Osteoblast (primary cell): ENCODE measurements around the gene IFT25. TPM values are rescaled to one million over a fixed set of nuclear protein-coding genes. Genes with fewer than 3 reads are reported as not detected.

ENCODE experiments used
- DNase-seq: peaks from one replicate; pipeline ENCODE4 v3.0.0; 2011; ENCODE audit warnings: low spot score, mixed read lengths; ENCODE audit not compliant: insufficient read length; ENCODE audit errors: missing footprints
- H2AFZ ChIP-seq: 2 replicates; pipeline ENCODE4 v1.6.0; 2011; ENCODE audit warnings: mild to moderate bottlenecking, low read length
- H3K27ac ChIP-seq: 2 replicates; pipeline ENCODE4 v1.5.1; 2011; ENCODE audit warnings: mild to moderate bottlenecking, low read depth, low read length, moderate library complexity
- H3K27me3 ChIP-seq: 2 replicates; pipeline ENCODE4 v1.6.0; 2012; ENCODE audit warnings: mild to moderate bottlenecking, control low read depth, inconsistent platforms, low read length, moderate library complexity; ENCODE audit not compliant: insufficient read depth
- H3K36me3 ChIP-seq: 2 replicates; pipeline ENCODE4 v1.5.1; 2011; ENCODE audit warnings: mild to moderate bottlenecking, low read length, control low read depth, moderate library complexity; ENCODE audit not compliant: insufficient read depth
- H3K4me1 ChIP-seq: 2 replicates; pipeline ENCODE4 v1.5.1; 2011; ENCODE audit warnings: mild to moderate bottlenecking, low read length, control low read depth, moderate library complexity; ENCODE audit not compliant: insufficient read depth
- H3K4me2 ChIP-seq: 2 replicates; pipeline ENCODE4 v1.6.0; 2011; ENCODE audit warnings: mild to moderate bottlenecking, low read length; ENCODE audit not compliant: insufficient read depth
- H3K4me3 ChIP-seq: fragments of 200-600 bp; sonication (generic); 3 replicates; pipeline ENCODE4 v1.5.1; 2012; ENCODE audit warnings: mild to moderate bottlenecking, low read length, inconsistent platforms; ENCODE audit not compliant: insufficient read depth
- H3K79me2 ChIP-seq: 2 replicates; pipeline ENCODE4 v1.6.0; 2012; ENCODE audit warnings: mild to moderate bottlenecking, low read length, control low read depth, inconsistent platforms; ENCODE audit not compliant: insufficient read depth
- H3K9me3 ChIP-seq: 2 replicates; pipeline ENCODE4 v1.5.1; 2011; ENCODE audit warnings: low read depth, low read length, control low read depth
- H4K20me1 ChIP-seq: 2 replicates; pipeline ENCODE4 v1.6.0; 2012; ENCODE audit warnings: mild to moderate bottlenecking, low read length, control low read depth; ENCODE audit not compliant: insufficient read depth
- total RNA-seq: library from RNA; depleted of rRNA; stranded (reverse); fragments of >200 nt; gene quantifications from 2 replicates; pipeline ENCODE4 v1.2.3, GENCODE V29; 2012
- TF ChIP-seq, protein P1 (sequence below): IDR thresholded peaks from 2 replicates; pipeline ENCODE4 v1.5.1; 2011; ENCODE audit warnings: mild to moderate bottlenecking, low read depth, low read length, moderate library complexity; ENCODE audit errors: extremely low read depth

The IFT25 gene
- total RNA-seq, 1 donor: 21.7 TPM

DNA sequence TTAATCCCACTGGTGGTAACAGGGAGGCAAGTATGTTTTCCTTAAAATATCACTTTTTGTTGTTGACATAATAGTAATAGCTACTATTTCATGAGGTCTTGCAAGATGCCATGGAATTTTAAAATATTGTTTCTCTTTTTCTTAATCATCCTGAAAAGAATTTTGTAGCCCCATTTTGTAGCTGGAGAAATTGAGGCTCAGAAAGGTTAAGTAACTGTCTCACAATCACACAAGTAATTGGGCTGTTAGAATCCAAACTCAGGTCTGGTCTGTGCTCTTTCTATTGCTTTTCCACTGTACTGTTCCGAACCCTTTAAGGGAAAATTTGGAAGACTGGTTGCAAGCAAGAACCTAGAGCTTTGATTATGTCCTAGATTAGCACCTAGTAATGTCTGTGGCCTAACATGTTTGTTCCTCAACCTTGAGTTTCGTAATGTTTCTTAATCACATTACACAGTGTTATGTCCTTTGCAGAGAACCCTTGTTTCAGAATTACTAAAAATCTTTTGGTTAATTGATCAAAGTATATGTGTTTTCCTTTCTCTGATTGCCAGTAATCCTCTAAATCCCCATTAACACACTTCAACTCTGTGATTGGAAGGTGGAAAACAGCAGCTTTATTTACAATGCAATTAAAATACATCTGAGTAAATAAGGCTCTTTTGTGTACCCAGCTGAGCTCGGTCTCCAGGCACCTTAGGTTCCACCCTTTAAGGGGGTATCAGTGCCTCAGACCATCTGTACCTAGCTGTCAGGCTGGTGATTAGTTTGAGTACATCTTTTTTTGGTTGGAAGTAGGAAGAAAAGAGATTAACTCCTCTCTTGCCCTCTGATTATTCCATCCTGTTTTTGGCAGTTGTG, 11.0 kb upstream of the IFT25 start:
- H3K9me3 ChIP-seq: no peaks in the 10 kb centered on the region
- TF ChIP-seq, protein P1, sequence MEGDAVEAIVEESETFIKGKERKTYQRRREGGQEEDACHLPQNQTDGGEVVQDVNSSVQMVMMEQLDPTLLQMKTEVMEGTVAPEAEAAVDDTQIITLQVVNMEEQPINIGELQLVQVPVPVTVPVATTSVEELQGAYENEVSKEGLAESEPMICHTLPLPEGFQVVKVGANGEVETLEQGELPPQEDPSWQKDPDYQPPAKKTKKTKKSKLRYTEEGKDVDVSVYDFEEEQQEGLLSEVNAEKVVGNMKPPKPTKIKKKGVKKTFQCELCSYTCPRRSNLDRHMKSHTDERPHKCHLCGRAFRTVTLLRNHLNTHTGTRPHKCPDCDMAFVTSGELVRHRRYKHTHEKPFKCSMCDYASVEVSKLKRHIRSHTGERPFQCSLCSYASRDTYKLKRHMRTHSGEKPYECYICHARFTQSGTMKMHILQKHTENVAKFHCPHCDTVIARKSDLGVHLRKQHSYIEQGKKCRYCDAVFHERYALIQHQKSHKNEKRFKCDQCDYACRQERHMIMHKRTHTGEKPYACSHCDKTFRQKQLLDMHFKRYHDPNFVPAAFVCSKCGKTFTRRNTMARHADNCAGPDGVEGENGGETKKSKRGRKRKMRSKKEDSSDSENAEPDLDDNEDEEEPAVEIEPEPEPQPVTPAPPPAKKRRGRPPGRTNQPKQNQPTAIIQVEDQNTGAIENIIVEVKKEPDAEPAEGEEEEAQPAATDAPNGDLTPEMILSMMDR: no peak
- H3K4me3 ChIP-seq: no peak overlapping the region
- peaks cover 12% of the 10 kb centered on the region for H3K4me1 ChIP-seq
- peaks cover 31% of the 10 kb centered on the region for H3K79me2 ChIP-seq
- no peaks in the 10 kb centered on the region for H3K27me3 ChIP-seq
- peaks cover 7% of the 10 kb centered on the region for H4K20me1 ChIP-seq
- peak overlapping the region; percentile 45 for H3K27ac ChIP-seq
- H2AFZ ChIP-seq: peak overlapping the region; percentile 21
- H3K4me2 ChIP-seq: peak overlapping the region; percentile 8
- H3K36me3 ChIP-seq: peaks cover 48% of the 10 kb centered on the region
- no peak for DNase-seq

DNA sequence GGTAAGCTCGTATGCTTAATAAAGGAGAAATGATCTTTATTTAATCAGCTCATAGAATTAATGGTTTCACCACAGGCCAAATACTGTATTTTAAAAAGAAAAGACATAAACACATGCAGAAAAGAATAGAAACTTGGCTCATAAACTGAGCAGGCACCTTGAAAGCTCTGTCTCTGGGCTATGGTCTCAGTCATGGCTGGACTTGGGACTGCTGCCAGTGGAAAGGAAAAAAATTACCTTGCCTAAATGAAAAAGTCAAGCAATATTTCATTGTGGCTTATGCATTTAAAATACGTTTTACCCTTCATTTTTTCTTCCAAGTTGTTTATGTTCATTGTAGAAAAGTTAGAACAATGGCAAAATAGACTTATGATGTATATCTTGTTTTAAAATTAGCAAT, 8.6 kb upstream of the IFT25 start:
- H3K4me3 ChIP-seq: no peak overlapping the region
- H2AFZ ChIP-seq: no peak overlapping the region
- peaks cover 53% of the 10 kb centered on the region for H3K79me2 ChIP-seq
- DNase-seq: no peak
- peaks cover 31% of the 10 kb centered on the region for H3K36me3 ChIP-seq
- no peaks in the 10 kb centered on the region for H3K27me3 ChIP-seq
- H3K4me2 ChIP-seq: no peak overlapping the region
- TF ChIP-seq, protein P1: no peak
- H3K27ac ChIP-seq: no peak overlapping the region
- H4K20me1 ChIP-seq: peaks cover 20% of the 10 kb centered on the region
- no peaks in the 10 kb centered on the region for H3K9me3 ChIP-seq
- H3K4me1 ChIP-seq: peaks cover 12% of the 10 kb centered on the region

DNA sequence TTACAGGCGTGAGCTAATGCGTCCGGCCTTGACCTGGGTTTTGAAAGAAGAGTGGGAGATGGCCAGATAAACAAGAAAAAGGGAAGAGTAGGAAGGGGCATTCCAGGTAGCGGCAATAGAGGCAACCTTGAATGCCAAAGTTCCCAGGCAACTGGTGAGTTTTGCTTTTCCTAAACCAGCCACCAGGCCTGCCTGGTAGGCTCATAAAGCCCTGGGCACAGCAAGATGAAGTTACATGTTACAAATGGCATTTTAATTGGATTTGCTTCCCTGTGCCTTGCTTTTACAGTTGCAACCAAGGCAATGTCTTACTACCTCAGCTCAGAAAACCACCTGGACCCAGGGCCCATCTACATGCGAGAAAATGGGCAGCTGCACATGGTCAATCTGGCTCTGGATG, 6.2 kb upstream of the IFT25 start:
- Histone ChIP-seq H3K4me2 (no peak overlapping the region), H4K20me1 (peaks cover 15% of the 10 kb centered on the region), H3K9me3 (no peaks in the 10 kb centered on the region), H2AFZ (no peak overlapping the region), H3K36me3 (peaks cover 16% of the 10 kb centered on the region), H3K27me3 (no peaks in the 10 kb centered on the region), H3K79me2 (peaks cover 70% of the 10 kb centered on the region), H3K4me3 (no peak overlapping the region), H3K4me1 (peaks cover 16% of the 10 kb centered on the region), H3K27ac (no peak overlapping the region)
- TF ChIP-seq, protein P1: no peak
- DNase-seq: no peak
